Activated CD4-positive, CD25-positive, alpha-beta regulatory T cell treated with anti-CD3 and anti-CD28 coated beads, Interleukin-2, amount 50 U/mL, for 72 hours (primary cell): ENCODE data around the gene FTSJ1.

Source experiments
- DNase-seq: peaks from one replicate; pipeline ENCODE4 v3.0.0; 2021

The FTSJ1 gene

GRCh38 chrX:48531358-48531959 lies 55.5 kb downstream of the FTSJ1 start:
- no peak for DNase-seq

GRCh38 chrX:48532161-48532560 lies 56.2 kb downstream of the FTSJ1 start:
- no peak for DNase-seq

GRCh38 chrX:48533165-48533564 lies 57.2 kb downstream of the FTSJ1 start:
- DNase-seq: no peak
